ENCODE measurements around the gene FANCL. TPM values are rescaled to one million over a fixed set of nuclear protein-coding genes. Genes with fewer than 3 reads are reported as not detected.
A peak's percentile ranks its signal among the peaks of the same experiment; 100 is the strongest.
"Not testable (repeated sequence)": the region's sequence is repeated elsewhere in the genome, so short reads cannot be mapped to it uniquely, and the experiment has no call there.

The FANCL gene
- total RNA-seq, 1 experiment from 2014 or later: 34.3 TPM

- Histone ChIP-seq H3K4me1 (peaks cover 5% of the 10 kb centered on the region; the same call in 1 of the 2 replicates), H3K9me3 (no peaks in the 10 kb centered on the region), H3K4me3 (ENCODE audit: low read depth, low read length) (no peak overlapping the region), H3K36me3 (ENCODE audit: control insufficient read depth, insufficient read depth, low read length) (no peaks in the 10 kb centered on the region), H3K27me3 (replicated peaks; ENCODE audit: control insufficient read depth, insufficient read depth, low read length) (no peaks in the 10 kb centered on the region; the same call in 1 of the 2 replicates)
- Mint-ChIP-seq H3K9me3 (ENCODE audit: unreplicated experiment) (no peaks in the 10 kb centered on the region), H3K27ac (ENCODE audit: unreplicated experiment) (no peak overlapping the region), H3K27me3 (ENCODE audit: insufficient read depth, unreplicated experiment) (no peaks in the 10 kb centered on the region), H3K4me1 (ENCODE audit: low read depth, unreplicated experiment) (peaks cover 6% of the 10 kb centered on the region), H3K4me3 (ENCODE audit: unreplicated experiment) (no peak overlapping the region), H3K36me3 (ENCODE audit: insufficient read depth, unreplicated experiment) (no peaks in the 10 kb centered on the region)
- ChIA-PET CTCF (no interaction called here), POLR2A (no interaction called here)
- intact Hi-C loops (cut with micrococcal nuclease; ENCODE audit: unreplicated experiment): no loop called here
- no peak for TF ChIP-seq CTCF (IDR thresholded peaks at IDR 0.05; ENCODE audit: insufficient read depth in 1 of 2, low read depth in 1 of 2, low read length in 1 of 2, severe bottlenecking in 1 of 2, unreplicated experiment in 1 of 2)
- BruUV-seq (replicated peaks): no TSS peak
- no peak for DNase-seq
Measured at GRCh38 chr2:58261209-58261608, 20.1 kb upstream of the FANCL start.

GRCh38 chr2:58258456-58258855, 17.3 kb upstream of the FANCL start:
- BruUV-seq (replicated peaks); POLR2A ChIA-PET; H3K4me3 Mint-ChIP-seq (ENCODE audit: unreplicated experiment): not testable (repeated sequence)

GRCh38 chr2:58251331-58252201, 10.4 kb upstream of the FANCL start:
- POLR2A ChIA-PET; H3K9me3 Mint-ChIP-seq (ENCODE audit: unreplicated experiment); intact Hi-C loops (cut with micrococcal nuclease; ENCODE audit: unreplicated experiment); H3K4me3 Mint-ChIP-seq (ENCODE audit: unreplicated experiment); H3K27me3 Mint-ChIP-seq (ENCODE audit: insufficient read depth, unreplicated experiment); DNase-seq; CTCF ChIA-PET; H3K27ac Mint-ChIP-seq (ENCODE audit: unreplicated experiment); H3K36me3 ChIP-seq (ENCODE audit: control insufficient read depth, insufficient read depth, low read length); H3K4me1 Mint-ChIP-seq (ENCODE audit: low read depth, unreplicated experiment); BruUV-seq (replicated peaks); H3K9me3 ChIP-seq; H3K36me3 Mint-ChIP-seq (ENCODE audit: insufficient read depth, unreplicated experiment); H3K27me3 ChIP-seq (replicated peaks; ENCODE audit: control insufficient read depth, insufficient read depth, low read length); H3K4me1 ChIP-seq; H3K4me3 ChIP-seq (ENCODE audit: low read depth, low read length): not testable (repeated sequence)

More at GRCh38 chr2:58258456-58258855, 17.3 kb upstream of the FANCL start:
- H3K9me3 ChIP-seq; H3K4me1 Mint-ChIP-seq (ENCODE audit: low read depth, unreplicated experiment); H3K27me3 Mint-ChIP-seq (ENCODE audit: insufficient read depth, unreplicated experiment); DNase-seq; H3K36me3 ChIP-seq (ENCODE audit: control insufficient read depth, insufficient read depth, low read length); H3K27ac Mint-ChIP-seq (ENCODE audit: unreplicated experiment); H3K4me1 ChIP-seq; H3K9me3 Mint-ChIP-seq (ENCODE audit: unreplicated experiment); H3K36me3 Mint-ChIP-seq (ENCODE audit: insufficient read depth, unreplicated experiment); intact Hi-C loops (cut with micrococcal nuclease; ENCODE audit: unreplicated experiment); H3K27me3 ChIP-seq (replicated peaks; ENCODE audit: control insufficient read depth, insufficient read depth, low read length); CTCF ChIA-PET; H3K4me3 ChIP-seq (ENCODE audit: low read depth, low read length): not testable (repeated sequence)

GRCh38 chr2:58241546-58241864, 380 bp upstream of the FANCL start:
- Mint-ChIP-seq H3K9me3 (ENCODE audit: unreplicated experiment) (peaks cover under 1% of the 10 kb centered on the region), H3K36me3 (ENCODE audit: insufficient read depth, unreplicated experiment) (peaks cover 9% of the 10 kb centered on the region), H3K27ac (ENCODE audit: unreplicated experiment) (peak overlapping the region; percentile 99), H3K27me3 (ENCODE audit: insufficient read depth, unreplicated experiment) (peaks cover 7% of the 10 kb centered on the region), H3K4me1 (ENCODE audit: low read depth, unreplicated experiment) (no peaks in the 10 kb centered on the region), H3K4me3 (ENCODE audit: unreplicated experiment) (peak overlapping the region; percentile 99)
- POLR2A ChIA-PET: no interaction called here
- no peaks in the 10 kb centered on the region for H3K36me3 ChIP-seq (ENCODE audit: control insufficient read depth, insufficient read depth, low read length)
- H3K4me1 ChIP-seq: peaks cover 8% of the 10 kb centered on the region
- no TSS peak for BruUV-seq (replicated peaks)
- CTCF ChIA-PET: interaction anchor here (1.1 kb wide), 1 partner anchor 206 kb away, joined by 5 read pairs; no protein-coding TSS in a partner anchor
- peak overlapping the region; percentile 79 for H3K4me3 ChIP-seq (ENCODE audit: low read depth, low read length)
- TF ChIP-seq CTCF (IDR thresholded peaks at IDR 0.05; ENCODE audit: insufficient read depth in 1 of 2, low read depth in 1 of 2, low read length in 1 of 2, severe bottlenecking in 1 of 2, unreplicated experiment in 1 of 2): no peak
- H3K9me3 ChIP-seq: no peaks in the 10 kb centered on the region
- intact Hi-C loops (cut with micrococcal nuclease; ENCODE audit: unreplicated experiment): loop anchor here (2.0 to 10.0 kb wide), 2 partner anchors 195 to 203 kb away; partner anchors contain the start of gene VRK2
- no peaks in the 10 kb centered on the region for H3K27me3 ChIP-seq (replicated peaks; ENCODE audit: control insufficient read depth, insufficient read depth, low read length)
- no peak for DNase-seq

Measured in Caco-2 (cell line).